Activated CD4-positive, alpha-beta T cell treated with anti-CD3 and anti-CD28 coated beads for 36 hours (primary cell): ENCODE data around the gene SCG5. TPM values are rescaled to one million over a fixed set of nuclear protein-coding genes. Genes with fewer than 3 reads are reported as not detected.
A peak's percentile ranks its signal among the peaks of the same experiment; 100 is the strongest.

Source experiments
- ATAC-seq: fragments of 200-7000 bp; cut with Tn5 transposase; one replicate; pipeline ENCODE4 v1.10.0; 2021; ENCODE audit warnings: mild to moderate bottlenecking, moderate library complexity
- CTCF ChIA-PET: fragments of 350-600 bp; sonication (Branson Sonifier 250); formaldehyde crosslinking; loops from one replicate; lab custom pipeline; 2021; ENCODE audit warnings: antibody characterized with exemption; lab: Charles Lee
- POLR2A ChIA-PET: fragments of 350-600 bp; sonication (Branson Sonifier 250); formaldehyde crosslinking; loops from one replicate; lab custom pipeline; 2021; ENCODE audit warnings: antibody characterized with exemption, inconsistent platforms; lab: Charles Lee
- DNase-seq: peaks from one replicate; pipeline ENCODE4 v3.0.0-alpha.2; 2020
- H3K27ac Mint-ChIP-seq: one replicate; pipeline ENCODE4 v1.8.0; 2021; ENCODE audit warnings: mixed read lengths
- H3K27me3 Mint-ChIP-seq: one replicate; pipeline ENCODE4 v1.8.0; 2021; ENCODE audit warnings: mixed read lengths
- H3K36me3 Mint-ChIP-seq: one replicate; pipeline ENCODE4 v1.8.0; 2021; ENCODE audit warnings: low read depth, mixed read lengths
- H3K4me1 Mint-ChIP-seq: one replicate; pipeline ENCODE4 v1.8.0; 2021; ENCODE audit warnings: mixed read lengths
- H3K4me3 Mint-ChIP-seq: one replicate; pipeline ENCODE4 v1.8.0; 2021; ENCODE audit warnings: mild to moderate bottlenecking, moderate library complexity, mixed read lengths
- H3K9me3 Mint-ChIP-seq: one replicate; pipeline ENCODE4 v1.8.0; 2021; ENCODE audit warnings: low read depth, mixed read lengths
- intact Hi-C, 2 experiments: fragments of 100-400 bp; cut with DNase I in 1 of 2; cut with micrococcal nuclease in 1 of 2; formaldehyde crosslinking; loops; one replicate each; pipeline versions ENCODE4 v1.14.2 to v1.15.1; 2022 to 2024; cut with DNase I, micrococcal nuclease
- total RNA-seq, 2 experiments: library from RNA; stranded (reverse); gene quantifications; one replicate each; pipeline ENCODE4 v1.2.3, GENCODE V29; 2021

The SCG5 gene
- total RNA-seq, 2 experiments from 2014 or later = 0.91 to 1.2 TPM

GRCh38 chr15:32692286-32692685 lies 50.8 kb downstream of the SCG5 start:
- ChIA-PET POLR2A (no interaction called here), CTCF (no interaction called here)
- H3K27ac Mint-ChIP-seq = no peak overlapping the region
- H3K27me3 Mint-ChIP-seq = no peaks in the 10 kb centered on the region
- H3K36me3 Mint-ChIP-seq = no peaks in the 10 kb centered on the region
- no peak for ATAC-seq
- H3K4me3 Mint-ChIP-seq = no peak overlapping the region
- H3K9me3 Mint-ChIP-seq = no peaks in the 10 kb centered on the region
- intact Hi-C loops = no loop called here
- DNase-seq = no peak
- no peaks in the 10 kb centered on the region for H3K4me1 Mint-ChIP-seq

DNA sequence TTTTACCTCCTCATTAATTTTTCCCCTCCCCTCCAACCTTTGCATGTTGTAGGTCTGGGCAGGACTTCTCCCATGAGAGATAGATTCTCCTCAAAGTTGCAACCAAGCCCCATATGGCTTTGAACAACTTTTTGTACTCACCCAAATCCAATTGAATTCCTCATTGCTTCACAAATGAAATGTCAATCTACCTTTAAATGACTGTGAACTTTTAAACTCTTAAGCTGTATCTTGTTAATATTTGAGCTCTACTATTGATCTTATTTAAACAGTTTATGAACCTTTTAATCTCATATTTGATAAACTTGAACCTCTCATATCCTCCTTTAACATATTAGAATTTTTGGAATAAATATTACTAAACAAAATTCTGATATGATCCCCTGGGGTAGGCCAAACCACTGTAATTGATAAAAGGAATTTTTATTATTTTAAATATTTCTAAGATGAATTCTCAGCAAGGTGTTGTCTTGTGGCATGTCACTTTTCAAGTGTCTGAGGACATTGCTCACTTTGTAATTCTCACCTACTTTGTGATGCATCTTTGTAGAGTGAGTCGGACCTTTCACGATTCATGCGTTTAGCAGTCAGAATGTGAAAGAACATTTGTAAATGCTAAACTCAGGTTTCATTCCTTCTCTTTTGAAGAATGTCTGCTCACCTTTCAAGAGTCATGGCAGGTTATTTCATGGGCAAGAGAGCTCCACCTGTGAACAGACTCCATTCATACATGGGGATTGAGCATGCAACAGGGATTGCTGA lies 52.9 kb downstream of the SCG5 start:
- CTCF ChIA-PET = no interaction called here
- no peak overlapping the region for H3K27ac Mint-ChIP-seq
- DNase-seq (no peak), ATAC-seq (peak; percentile 60)
- POLR2A ChIA-PET = no interaction called here
- intact Hi-C loops = no loop called here
- no peaks in the 10 kb centered on the region for H3K9me3 Mint-ChIP-seq
- H3K36me3 Mint-ChIP-seq = no peaks in the 10 kb centered on the region
- H3K4me3 Mint-ChIP-seq = no peak overlapping the region
- H3K4me1 Mint-ChIP-seq = no peaks in the 10 kb centered on the region
- H3K27me3 Mint-ChIP-seq = no peaks in the 10 kb centered on the region

DNA sequence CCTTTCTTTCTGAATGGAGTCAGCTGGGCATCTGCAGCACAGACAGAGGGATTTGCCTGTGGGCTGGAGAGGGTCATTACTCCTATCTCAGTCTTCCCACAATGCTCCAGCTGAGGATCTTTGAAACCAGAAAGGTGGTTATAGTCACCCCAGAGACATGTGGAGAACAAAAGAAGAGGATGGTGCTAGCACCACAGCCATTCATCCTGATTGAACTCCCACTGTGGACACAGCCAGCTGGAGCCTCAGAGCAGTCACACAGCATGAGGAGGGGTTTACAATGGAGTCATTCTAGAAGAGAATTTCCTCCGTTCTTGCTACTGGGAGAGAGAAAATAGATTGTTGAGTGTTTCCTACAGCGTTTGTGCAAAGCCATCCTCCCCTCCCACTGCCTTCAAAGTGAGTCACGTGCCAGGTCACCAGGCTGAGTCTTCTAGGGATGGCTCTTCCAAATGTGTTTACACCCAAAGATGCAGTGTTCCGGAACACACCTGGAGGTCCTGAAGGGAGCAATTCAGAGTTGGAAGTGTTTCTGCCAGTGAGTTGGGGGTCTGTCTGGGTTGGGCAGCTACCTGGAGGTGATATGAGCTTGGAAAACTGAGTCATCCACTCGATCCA lies 57.4 kb downstream of the SCG5 start:
- ChIA-PET CTCF (interaction anchor here (0.6 kb wide), 1 partner anchor 37 kb away, joined by 4 read pairs; no protein-coding TSS in a partner anchor), POLR2A (no interaction called here)
- peak; percentile 4 for DNase-seq
- intact Hi-C loops = no loop called here
- H3K27ac Mint-ChIP-seq = no peak overlapping the region
- no peaks in the 10 kb centered on the region for H3K4me1 Mint-ChIP-seq
- H3K36me3 Mint-ChIP-seq = no peaks in the 10 kb centered on the region
- no peaks in the 10 kb centered on the region for H3K9me3 Mint-ChIP-seq
- no peak for ATAC-seq
- H3K4me3 Mint-ChIP-seq = no peak overlapping the region
- H3K27me3 Mint-ChIP-seq = peaks cover 11% of the 10 kb centered on the region

DNA sequence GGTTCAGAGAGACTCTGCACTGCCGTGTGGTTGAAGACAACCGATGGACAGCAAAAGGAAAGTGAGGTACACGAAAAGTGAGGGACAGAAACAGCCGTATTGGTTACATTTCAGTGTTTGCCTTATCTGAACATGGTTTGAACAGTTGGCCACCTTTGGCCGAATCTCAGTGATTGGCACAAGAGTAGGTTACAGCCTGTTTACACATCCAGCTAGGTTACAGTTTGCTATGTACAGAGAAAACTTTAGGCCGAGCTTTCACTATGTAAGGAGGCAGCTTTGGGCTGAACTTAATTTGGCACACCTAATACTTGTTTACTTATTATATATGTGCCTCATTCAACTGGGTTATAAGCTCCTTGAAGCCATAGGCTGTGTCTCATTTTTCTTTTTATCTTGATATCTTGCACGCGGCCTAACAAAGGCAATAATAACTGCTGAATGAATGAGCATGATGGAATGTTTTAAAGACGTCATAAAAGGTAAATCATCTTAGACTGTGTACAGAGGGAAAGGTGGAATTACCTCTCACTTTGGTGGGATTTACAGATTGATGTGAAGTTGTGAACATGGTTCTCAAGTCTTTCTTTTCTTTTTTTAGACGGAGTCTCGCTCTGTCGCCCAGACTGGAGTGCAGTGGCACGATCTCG lies 59.1 kb downstream of the SCG5 start:
- CTCF ChIA-PET = no interaction called here
- H3K27ac Mint-ChIP-seq = no peak overlapping the region
- intact Hi-C loops = no loop called here
- peaks cover 11% of the 10 kb centered on the region for H3K27me3 Mint-ChIP-seq
- POLR2A ChIA-PET = no interaction called here
- H3K4me1 Mint-ChIP-seq = no peaks in the 10 kb centered on the region
- no peak for ATAC-seq
- no peaks in the 10 kb centered on the region for H3K36me3 Mint-ChIP-seq
- no peaks in the 10 kb centered on the region for H3K9me3 Mint-ChIP-seq
- DNase-seq = no peak
- no peak overlapping the region for H3K4me3 Mint-ChIP-seq

DNA sequence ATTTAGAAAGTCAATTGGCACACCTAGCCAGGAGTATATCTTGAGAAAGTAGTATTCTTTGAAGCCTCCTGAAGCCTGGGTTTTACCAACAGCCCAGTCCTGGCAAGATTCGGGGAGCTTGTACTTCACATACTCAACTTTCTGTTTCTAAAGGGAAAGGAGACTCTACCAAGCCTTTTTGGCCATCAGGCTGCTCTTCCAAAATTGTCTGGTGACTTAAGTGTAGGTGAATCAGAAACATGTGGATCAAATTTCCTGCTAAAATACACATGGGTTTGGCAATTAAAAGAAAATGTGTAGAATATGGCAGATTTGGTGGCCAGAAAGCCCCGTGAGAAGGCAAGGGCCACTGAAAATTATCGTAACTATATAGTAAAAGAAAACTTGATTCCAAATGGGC lies 60.4 kb downstream of the SCG5 start:
- no peaks in the 10 kb centered on the region for H3K4me1 Mint-ChIP-seq
- CTCF ChIA-PET = interaction anchor here (1.4 to 2.4 kb wide), 2 partner anchors 12 to 46 kb away, joined by 4 read pairs; no protein-coding TSS in a partner anchor
- POLR2A ChIA-PET = no interaction called here
- no peaks in the 10 kb centered on the region for H3K9me3 Mint-ChIP-seq
- H3K36me3 Mint-ChIP-seq = no peaks in the 10 kb centered on the region
- no peak overlapping the region for H3K4me3 Mint-ChIP-seq
- intact Hi-C loops = no loop called here
- H3K27me3 Mint-ChIP-seq = peaks cover 11% of the 10 kb centered on the region
- no peak overlapping the region for H3K27ac Mint-ChIP-seq
- DNase-seq (no peak), ATAC-seq (no peak)

- Mint-ChIP-seq H3K4me1 (no peaks in the 10 kb centered on the region), H3K27ac (no peak overlapping the region), H3K36me3 (no peaks in the 10 kb centered on the region), H3K4me3 (no peak overlapping the region), H3K9me3 (no peaks in the 10 kb centered on the region), H3K27me3 (peaks cover 24% of the 10 kb centered on the region)
- intact Hi-C loops = no loop called here
- DNase-seq (no peak), ATAC-seq (no peak)
- POLR2A ChIA-PET = no interaction called here
- CTCF ChIA-PET = interaction anchor here (0.7 to 1.6 kb wide), 3 partner anchors 36 to 54 kb away, joined by 3 to 4 read pairs (median 3); no protein-coding TSS in a partner anchor
Observed at GRCh38 chr15:32704395-32704981, 63.0 kb downstream of the SCG5 start.

GRCh38 chr15:32705446-32705845 lies 63.9 kb downstream of the SCG5 start:
- Mint-ChIP-seq H3K9me3 (no peaks in the 10 kb centered on the region), H3K27me3 (peaks cover 24% of the 10 kb centered on the region), H3K27ac (no peak overlapping the region), H3K36me3 (no peaks in the 10 kb centered on the region), H3K4me3 (no peak overlapping the region), H3K4me1 (no peaks in the 10 kb centered on the region)
- intact Hi-C loops = no loop called here
- DNase-seq = no peak
- ChIA-PET CTCF (interaction anchor here (0.8 kb wide), 1 partner anchor 24 kb away, joined by 3 read pairs; no protein-coding TSS in a partner anchor), POLR2A (no interaction called here)
- no peak for ATAC-seq

DNA sequence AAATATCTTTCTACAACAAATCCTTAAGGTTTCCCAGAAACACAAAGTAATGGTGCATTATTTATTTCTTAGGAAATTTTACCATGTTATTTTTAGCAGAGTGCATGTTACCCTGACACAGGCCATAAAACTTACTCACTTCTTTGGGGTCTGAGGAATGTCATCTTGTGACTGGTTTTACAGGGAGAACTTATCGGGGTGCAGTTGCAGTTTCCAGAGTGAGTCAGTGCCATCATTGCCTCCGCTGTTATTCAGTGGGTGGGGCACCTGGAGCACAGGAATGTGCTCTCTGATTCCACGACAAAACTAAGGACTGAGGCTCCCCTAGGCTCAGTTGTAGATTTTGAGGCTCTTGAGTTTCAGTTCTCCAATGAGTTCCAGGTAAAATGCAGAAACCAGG lies 65.2 kb downstream of the SCG5 start:
- Mint-ChIP-seq H3K27me3 (peaks cover 21% of the 10 kb centered on the region), H3K9me3 (no peaks in the 10 kb centered on the region), H3K4me1 (no peaks in the 10 kb centered on the region), H3K27ac (no peak overlapping the region), H3K4me3 (no peak overlapping the region), H3K36me3 (no peaks in the 10 kb centered on the region)
- no peak for DNase-seq
- ChIA-PET POLR2A (no interaction called here), CTCF (interaction anchor here (1.0 kb wide), 1 partner anchor 88 kb away, joined by 5 read pairs; no protein-coding TSS in a partner anchor)
- intact Hi-C loops = no loop called here
- no peak for ATAC-seq

GRCh38 chr15:32707436-32707835 lies 65.9 kb downstream of the SCG5 start:
- CTCF ChIA-PET = interaction anchor here (0.6 kb wide), 1 partner anchor 27 kb away, joined by 3 read pairs; no protein-coding TSS in a partner anchor

DNA sequence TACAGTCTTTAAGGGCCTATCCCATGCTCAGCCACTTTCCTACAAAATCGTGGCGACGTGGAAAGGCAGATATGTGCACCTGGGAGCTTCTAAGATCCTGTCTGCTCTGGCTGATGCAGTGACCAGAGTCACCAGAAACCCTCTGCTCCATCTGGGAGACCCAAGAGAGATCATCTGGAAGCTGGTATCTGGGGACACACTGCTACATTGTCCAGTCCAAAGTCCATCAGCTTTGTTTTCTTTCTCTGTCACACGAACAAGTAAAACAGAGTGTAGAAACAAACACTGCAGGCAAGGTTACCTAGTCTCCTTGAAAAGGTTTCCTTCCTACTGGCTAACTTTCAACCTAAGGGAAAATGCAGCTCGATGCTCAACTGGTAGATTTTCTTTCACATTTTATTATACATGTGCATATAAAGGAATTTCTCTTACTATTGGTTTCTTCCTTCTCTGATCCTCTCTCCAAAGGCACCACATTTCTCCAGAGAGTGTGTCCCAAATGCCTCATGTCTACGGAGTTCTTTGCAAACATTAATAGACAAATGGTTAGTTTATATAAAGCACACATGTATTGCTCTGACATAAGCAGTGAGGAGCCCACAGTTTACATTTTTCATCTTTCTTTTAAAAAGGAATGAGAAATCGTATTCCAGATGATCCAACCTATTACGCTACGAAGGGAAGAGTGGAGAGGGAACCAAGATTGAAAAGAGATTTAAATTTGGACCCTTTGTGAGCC lies 68.0 kb downstream of the SCG5 start:
- Mint-ChIP-seq H3K36me3 (no peaks in the 10 kb centered on the region), H3K27ac (no peak overlapping the region), H3K9me3 (no peaks in the 10 kb centered on the region), H3K4me1 (no peaks in the 10 kb centered on the region), H3K4me3 (no peak overlapping the region), H3K27me3 (peaks cover 28% of the 10 kb centered on the region)
- intact Hi-C loops = loop anchor here in 1 of 2 experiments (5.0 kb wide), 1 partner anchor 53 kb away; no protein-coding TSS in a partner anchor
- CTCF ChIA-PET = interaction anchor here (0.9 kb wide), 1 partner anchor 21 kb away, joined by 3 read pairs; no protein-coding TSS in a partner anchor
- ATAC-seq (no peak), DNase-seq (no peak)
- POLR2A ChIA-PET = no interaction called here

More at GRCh38 chr15:32707436-32707835, 65.9 kb downstream of the SCG5 start:
- Mint-ChIP-seq H3K9me3 (no peaks in the 10 kb centered on the region), H3K4me1 (no peaks in the 10 kb centered on the region), H3K27ac (no peak overlapping the region), H3K4me3 (no peak overlapping the region), H3K27me3 (peaks cover 20% of the 10 kb centered on the region), H3K36me3 (no peaks in the 10 kb centered on the region)
- ATAC-seq (no peak), DNase-seq (no peak)
- intact Hi-C loops = no loop called here
- POLR2A ChIA-PET = no interaction called here

DNA sequence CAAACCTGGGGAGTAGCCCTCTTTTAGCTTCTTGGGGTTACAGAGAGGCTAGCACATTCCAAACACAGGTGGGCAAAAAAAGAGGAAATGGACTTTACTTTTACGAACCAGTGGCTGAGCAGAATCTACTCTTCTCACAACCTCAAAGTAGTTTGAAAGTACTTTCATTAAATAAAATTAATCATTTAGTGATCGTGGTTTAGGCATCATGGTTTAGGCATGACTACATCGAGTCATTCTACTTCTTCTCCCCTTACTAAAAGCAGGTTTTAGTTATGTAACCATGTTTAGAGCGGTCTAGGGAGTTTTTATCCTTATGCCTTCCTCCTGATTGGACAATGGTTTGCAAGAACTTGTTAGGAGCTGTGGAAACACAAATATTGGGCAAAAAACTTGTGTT lies 73.8 kb downstream of the SCG5 start:
- Mint-ChIP-seq H3K27me3 (peaks cover 58% of the 10 kb centered on the region), H3K9me3 (no peaks in the 10 kb centered on the region), H3K27ac (no peak overlapping the region), H3K4me3 (no peak overlapping the region), H3K4me1 (peaks cover 11% of the 10 kb centered on the region), H3K36me3 (no peaks in the 10 kb centered on the region)
- DNase-seq = no peak
- ChIA-PET POLR2A (no interaction called here), CTCF (interaction anchor here (1.1 kb wide), 1 partner anchor 26 kb away, joined by 4 read pairs; no protein-coding TSS in a partner anchor)
- intact Hi-C loops = no loop called here
- no peak for ATAC-seq
